NK-92 (cell line): ENCODE measurements around the gene ATF4.

Experiments
- DNase-seq: peaks from one replicate; lab custom pipeline; 2025; ENCODE audit not compliant: unreplicated experiment; lab: John Stamatoyannopoulos, UW

ATF4 gene

DNA sequence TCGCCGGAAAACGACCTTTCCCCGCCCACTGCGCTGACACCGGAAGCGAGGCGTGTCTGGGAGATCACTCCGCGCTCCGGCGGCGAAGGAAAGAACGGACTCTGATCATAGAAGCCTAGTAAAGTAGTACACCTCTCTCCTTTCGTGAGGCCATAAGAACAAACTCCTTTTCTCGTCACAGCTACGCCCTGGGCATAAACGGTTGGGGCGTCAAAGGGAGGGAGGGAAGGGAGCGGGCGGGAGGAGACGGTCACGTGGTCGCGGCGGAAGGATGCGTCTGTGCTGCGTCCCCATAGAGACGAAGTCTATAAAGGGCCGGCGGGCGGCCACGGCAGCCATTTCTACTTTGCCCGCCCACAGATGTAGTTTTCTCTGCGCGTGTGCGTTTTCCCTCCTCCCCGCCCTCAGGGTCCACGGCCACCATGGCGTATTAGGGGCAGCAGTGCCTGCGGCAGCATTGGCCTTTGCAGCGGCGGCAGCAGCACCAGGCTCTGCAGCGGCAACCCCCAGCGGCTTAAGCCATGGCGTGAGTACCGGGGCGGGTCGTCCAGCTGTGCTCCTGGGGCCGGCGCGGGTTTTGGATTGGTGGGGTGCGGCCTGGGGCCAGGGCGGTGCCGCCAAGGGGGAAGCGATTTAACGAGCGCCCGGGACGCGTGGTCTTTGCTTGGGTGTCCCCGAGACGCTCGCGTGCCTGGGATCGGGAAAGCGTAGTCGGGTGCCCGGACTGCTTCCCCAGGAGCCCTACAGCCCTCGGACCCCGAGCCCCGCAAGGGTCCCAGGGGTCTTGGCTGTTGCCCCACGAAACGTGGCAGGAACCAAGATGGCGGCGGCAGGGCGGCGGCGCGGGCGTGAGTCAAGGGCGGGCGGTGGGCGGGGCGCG lies at the start of gene ATF4:
Gene ATF4 (plus strand): TSS at position 337 of the 880 bp plus-strand sequence. CDS start 884 bp downstream, outside the sequence.
- DNase-seq: no peak

- no peak for DNase-seq
Observed at GRCh38 chr22:39471381-39472141, 48.8 kb upstream of the ATF4 start.

DNA sequence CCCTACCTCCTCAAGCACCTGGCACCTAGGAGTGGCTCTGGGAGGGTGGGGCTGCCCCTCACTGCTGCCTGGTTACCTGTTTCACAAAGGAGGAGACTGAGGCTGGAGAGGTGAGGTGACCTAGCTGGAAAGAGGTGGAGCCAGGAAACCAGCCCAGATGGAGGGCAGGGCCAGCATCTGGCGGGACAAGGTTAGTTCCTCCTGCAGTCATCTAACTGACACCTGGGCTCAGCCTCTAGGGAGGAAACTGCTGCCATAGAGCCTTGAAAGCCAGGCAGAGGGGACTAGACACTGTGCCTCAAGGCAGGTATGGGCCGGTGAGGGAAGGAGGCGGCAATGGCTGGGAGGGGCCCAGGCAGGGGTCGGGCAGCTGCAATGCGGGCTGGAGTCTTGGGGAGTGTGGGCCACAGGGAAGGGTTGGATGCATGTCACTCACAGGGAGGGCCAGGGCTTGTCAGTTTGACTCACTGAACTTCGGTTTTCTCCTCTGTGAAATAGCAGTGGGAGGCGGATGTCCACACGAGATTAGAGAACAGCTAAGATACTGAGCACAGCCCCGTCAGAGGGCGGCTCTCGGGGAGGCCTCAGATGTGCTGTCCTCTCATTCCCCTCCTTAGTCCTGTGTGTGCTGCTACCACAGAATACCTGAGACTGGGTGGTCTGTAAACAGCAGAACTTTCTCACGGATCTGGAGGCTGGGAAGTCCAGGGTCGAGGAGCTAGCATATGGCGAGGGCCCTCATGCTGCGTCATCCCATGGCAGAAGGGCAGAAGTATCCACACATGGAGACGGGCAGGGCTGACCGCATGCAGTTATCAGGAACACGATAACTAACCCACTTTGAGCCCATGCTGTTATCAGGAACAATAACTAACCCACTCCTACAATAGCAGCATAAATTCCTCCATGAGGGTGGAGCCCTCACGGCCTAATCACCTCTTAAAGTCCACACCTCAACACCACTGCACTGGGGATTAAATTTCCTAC lies 47.5 kb upstream of the ATF4 start:
- DNase-seq: no peak

- DNase-seq: no peak
Observed at GRCh38 chr22:39473851-39474250, 46.5 kb upstream of the ATF4 start.

- DNase-seq: no peak
Observed at GRCh38 chr22:39474351-39475111, 45.8 kb upstream of the ATF4 start.

- no peak for DNase-seq
Observed at GRCh38 chr22:39475337-39475736, 45.0 kb upstream of the ATF4 start.

DNA sequence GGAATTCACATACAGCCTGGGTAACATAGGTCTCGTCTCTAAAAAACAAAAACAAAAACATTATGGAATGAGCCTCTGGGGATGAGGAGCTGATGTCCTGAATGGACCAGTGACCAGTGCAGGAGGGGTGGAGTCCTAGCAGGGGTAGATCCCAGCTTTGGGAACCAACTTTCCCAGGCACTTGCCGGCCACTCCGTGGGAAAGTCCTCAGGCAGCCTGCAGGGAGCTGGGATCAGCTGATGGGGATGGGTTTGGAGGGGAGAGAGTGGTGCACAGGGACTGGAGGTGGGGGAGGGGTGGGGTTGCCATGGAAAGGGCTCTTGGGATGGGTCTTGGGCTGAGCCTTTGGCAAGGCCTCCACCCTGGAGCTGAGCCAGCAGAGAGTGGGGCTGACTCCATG lies 44.5 kb upstream of the ATF4 start:
- no peak for DNase-seq

- no peak for DNase-seq
Observed at GRCh38 chr22:39476664-39477063, 43.7 kb upstream of the ATF4 start.

GRCh38 chr22:39477542-39477941 lies 42.8 kb upstream of the ATF4 start:
- DNase-seq: no peak

DNA sequence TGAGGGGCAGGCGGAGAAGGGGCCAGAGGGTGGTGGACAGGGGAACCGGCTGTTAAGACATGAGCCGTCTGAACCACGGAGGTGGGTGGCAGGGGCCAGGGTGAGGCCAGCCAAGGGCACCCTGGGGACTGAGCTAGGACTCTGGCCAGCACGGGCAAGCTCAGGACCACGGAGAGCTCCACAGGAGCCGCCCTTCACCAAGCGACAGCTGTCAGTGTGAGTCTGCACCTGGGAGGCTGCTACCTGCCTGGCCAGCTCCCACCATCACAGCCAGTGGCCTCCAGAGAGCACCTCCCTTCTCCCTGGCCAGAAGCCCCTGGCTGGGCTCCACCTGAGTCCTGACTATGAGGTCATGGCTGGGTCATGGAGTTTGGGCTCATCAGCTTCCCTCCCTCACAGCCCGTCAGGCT lies 41.9 kb upstream of the ATF4 start:
- DNase-seq: no peak

GRCh38 chr22:39479254-39479653 lies 41.1 kb upstream of the ATF4 start:
- no peak for DNase-seq

- no peak for DNase-seq
Observed at GRCh38 chr22:39480557-39480956, 39.8 kb upstream of the ATF4 start.

DNA sequence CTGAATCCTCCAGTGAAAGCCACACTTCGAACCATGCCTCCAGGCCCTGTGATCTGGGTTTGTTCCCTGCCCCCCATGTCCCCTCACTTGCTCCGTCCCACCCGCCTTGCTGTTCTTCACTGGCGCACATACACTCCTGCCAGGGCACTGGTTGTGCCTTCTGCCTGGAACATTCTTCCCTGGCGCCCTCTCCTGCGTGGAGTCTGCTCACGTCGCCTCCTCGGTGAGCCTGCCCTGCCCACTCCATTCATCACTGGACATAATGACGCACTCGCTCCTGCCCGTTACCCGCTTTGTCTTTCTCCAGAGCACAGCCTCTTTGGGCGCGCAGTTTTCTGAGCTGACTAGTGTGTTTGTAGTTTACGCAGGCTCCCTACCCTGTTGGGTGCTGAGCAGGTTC lies 39.3 kb upstream of the ATF4 start:
- DNase-seq: no peak

DNA sequence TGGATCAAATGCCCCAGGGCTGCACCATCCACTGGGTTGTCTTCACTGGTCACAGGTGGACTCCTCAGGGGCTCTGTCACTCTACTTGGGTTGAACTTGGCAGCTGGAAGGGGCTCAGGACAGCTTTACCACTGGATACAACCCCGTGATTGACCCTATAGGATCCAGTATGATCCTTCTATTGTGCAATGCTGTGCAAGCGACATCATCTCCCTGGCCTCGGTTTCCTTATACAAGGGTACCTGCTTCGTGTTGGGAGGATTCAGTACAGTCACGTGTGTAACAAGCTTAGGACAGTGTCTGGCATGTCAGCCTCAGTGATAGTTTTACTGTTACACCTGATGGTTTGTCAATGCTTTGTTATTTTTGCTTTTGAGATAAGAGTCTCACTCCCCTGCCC lies 38.8 kb upstream of the ATF4 start:
- no peak for DNase-seq

DNA sequence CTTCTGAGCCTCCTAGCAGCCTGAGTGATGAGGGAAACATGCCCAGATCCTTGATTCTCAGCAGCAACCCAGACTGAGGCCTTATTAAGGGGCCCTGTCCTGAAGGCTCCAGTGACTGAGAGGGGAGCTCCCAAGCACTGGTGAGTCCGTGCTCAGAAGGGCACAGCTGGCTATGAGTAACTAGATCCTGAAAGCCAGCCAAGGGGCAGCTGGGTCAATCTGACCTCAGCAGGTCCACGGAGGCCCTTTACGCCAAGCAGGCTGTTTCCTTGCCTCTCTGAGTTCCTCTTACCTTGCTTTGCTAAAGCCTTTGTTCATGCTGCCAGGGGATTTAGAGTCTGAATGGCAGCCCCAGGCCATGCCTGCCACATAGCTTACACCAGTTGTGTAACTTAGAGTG lies 37.6 kb upstream of the ATF4 start:
- DNase-seq: no peak

DNA sequence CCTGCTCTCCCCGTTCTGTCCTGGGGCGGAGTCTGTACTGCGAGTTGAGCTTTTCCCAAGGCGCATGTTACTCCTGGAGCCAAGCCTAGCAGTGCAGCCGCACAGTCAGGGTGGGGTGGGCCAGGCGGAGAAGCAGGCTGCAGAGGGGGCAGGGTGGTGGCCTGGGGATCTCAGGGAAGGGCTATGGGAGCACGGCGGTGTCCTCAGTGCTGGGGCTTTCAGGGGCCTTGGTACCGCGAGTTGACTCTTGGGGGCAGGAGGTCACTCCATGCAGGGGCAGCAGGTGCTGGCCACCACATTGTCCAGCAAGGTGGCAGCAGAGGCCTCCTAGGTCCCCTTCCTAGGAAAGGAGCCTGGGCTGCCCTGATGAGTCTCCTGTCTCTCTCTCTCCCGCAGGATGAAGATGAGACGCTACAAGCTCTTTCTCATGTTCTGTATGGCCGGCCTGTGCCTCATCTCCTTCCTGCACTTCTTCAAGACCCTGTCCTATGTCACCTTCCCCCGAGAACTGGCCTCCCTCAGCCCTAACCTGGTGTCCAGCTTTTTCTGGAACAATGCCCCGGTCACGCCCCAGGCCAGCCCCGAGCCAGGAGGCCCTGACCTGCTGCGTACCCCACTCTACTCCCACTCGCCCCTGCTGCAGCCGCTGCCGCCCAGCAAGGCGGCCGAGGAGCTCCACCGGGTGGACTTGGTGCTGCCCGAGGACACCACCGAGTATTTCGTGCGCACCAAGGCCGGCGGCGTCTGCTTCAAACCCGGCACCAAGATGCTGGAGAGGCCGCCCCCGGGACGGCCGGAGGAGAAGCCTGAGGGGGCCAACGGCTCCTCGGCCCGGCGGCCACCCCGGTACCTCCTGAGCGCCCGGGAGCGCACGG lies 33.2 kb upstream of the ATF4 start:
- DNase-seq: no peak

GRCh38 chr22:39487826-39488520 lies 32.4 kb upstream of the ATF4 start:
- no peak for DNase-seq

GRCh38 chr22:39488563-39489083 lies 31.7 kb upstream of the ATF4 start:
- DNase-seq: no peak
